ENCODE data around the gene FSHR.

DNA sequence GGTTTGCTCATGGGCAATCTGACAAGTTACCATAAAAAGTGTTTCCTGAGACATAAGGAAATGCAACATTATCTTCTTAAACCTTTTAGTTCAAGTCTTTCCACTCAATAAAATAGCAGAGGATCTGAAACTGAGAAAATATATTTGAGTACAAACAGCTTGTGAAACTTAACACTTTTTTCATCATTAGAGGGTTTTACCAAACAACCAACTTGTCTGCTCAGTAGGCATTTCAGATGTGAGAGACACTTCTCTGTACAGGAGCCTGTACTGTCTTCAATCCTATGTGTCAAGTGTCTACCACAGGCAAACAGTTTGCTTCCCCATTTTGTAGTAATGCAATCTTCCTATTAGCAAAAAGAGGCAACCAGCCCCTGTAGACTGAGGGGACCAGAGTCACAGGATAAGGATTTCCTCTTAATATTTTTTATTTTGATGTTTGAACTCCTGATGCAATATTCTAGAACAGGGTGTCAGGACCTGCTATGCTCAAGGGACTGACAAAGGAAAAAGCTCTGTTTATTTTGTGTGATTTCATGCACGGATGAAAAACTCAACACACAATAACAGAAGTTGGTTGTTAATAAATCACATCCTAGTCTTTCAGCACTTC is 239.7 kb downstream of the FSHR start:
- no peak for TF ChIP-seq EZH2 (IDR thresholded peaks at IDR 0.05; ENCODE audit: insufficient read depth, low read length)
- TF ChIP-seq, protein P1, sequence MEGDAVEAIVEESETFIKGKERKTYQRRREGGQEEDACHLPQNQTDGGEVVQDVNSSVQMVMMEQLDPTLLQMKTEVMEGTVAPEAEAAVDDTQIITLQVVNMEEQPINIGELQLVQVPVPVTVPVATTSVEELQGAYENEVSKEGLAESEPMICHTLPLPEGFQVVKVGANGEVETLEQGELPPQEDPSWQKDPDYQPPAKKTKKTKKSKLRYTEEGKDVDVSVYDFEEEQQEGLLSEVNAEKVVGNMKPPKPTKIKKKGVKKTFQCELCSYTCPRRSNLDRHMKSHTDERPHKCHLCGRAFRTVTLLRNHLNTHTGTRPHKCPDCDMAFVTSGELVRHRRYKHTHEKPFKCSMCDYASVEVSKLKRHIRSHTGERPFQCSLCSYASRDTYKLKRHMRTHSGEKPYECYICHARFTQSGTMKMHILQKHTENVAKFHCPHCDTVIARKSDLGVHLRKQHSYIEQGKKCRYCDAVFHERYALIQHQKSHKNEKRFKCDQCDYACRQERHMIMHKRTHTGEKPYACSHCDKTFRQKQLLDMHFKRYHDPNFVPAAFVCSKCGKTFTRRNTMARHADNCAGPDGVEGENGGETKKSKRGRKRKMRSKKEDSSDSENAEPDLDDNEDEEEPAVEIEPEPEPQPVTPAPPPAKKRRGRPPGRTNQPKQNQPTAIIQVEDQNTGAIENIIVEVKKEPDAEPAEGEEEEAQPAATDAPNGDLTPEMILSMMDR (IDR thresholded peaks at IDR 0.05; ENCODE audit: insufficient read depth, low read depth, low read length): no peak
